Measurements from ENCODE around the gene TMEM213.

The TMEM213 gene

DNA sequence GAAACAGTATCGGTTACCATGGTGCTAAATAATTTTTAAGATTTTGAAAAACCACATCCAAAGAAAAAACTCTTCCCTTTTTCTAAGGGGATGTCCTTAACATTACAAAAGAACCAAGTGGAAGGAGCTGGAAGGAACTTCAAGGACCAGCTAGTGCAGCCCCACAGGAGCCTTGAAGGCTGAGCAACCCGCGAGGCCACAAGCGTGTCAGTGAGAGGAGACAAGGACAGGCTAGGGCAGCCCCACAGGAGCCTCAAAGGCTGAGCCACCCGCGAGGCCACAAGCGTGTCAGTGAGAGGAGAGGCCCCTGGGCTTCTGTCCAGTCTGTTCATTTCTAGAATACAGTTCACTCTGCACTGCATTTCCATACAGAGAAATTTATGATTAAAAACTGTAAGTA, 80.3 kb downstream of the TMEM213 start:
- no peak for DNase-seq

DNA sequence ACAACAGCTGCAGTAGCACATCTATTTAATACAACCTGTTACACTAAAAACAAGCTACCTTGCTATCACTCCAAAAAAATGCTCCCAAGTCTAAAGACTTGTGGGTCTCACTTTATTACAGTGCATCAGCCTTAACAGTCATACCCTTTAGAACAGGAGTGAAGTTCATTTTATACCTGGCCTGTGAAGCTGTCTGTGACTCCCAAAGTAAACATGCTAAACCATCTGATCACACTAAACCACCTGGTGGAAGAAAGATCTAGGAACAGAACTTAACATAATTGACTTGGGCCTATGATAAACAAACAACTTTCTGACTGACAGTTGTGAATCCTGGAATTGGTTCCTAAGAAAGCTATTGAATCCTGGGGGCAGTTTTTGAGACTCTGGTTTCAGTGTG, 81.1 kb downstream of the TMEM213 start:
- no peak for DNase-seq

DNA sequence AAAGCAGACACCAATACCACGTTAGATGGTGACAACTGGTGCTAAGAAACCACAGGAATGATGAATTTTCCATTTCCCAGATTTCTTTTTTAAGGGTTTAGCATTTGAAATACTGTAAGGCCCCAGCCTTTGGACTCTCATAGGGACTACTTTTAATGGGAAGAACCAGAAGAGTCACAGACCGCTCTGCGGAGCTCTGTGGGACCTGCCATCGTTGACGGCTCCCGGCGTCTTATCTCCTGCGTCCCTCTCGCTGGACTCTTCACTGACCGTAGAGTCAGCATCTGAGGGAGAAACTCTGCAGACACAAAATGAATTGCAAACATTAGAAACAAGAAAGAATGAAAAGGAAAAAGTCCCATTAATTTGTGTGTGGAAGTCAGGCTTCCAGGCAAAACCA, 81.6 kb downstream of the TMEM213 start:
- no peak for DNase-seq

DNA sequence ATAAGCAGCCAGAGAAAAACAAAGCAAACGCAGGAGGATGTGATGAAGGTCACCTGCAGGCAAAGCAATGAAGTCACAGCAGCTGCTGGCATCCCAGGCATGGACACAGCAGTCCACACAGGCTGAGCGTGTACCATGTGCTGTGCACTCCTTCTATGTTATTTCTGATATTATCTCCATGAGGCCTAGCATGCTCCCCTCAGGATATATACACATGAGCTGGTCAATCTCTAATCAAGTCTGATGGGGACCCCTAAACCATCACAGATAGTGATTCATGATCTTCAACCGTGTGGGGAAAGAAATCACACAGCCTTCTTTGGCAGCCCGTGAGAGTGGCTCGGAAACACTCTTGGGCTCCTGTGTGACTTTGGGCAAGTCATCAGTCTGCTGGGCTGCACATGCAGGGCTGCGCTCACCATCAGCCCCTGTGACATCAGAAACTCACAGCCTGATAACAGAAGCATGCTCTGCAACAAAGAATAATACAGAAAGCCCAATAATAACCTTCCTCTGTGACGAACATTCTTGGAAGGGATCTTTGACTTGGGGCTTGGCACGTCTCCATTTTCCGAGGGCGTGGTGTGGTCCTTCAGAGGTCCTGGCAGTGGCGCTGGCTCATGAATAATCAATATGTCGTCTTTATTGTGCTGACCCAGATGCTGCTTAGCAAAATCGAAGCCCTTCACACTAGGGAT, 83.2 kb downstream of the TMEM213 start:
- no peak for DNase-seq

DNA sequence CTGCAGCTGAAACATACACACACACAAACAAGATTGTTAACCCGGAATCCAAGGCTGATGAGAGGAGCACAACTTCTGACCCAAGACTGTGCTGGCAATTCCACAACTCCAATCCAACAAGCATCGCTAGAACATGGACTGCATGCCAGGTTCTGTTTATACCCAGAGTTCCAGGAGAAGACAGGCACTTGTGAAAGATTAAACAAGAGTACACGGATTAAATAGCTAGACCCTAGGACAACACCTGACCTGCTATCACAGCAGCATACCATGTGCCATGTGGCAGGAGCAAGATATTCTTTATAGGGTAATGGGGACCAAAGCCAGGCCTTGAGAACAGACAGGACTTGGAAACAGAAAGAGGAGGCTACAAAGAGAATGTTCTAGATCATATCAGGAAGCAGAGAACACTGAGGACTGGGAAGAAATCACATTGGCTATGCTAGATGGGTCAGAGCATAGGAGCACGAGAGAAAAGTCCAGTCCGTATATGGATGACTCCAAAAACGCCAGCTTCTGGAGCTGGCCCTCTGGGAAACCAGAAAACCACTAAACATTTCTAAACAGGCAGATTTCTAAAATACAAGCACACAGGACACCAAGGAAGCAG, 83.9 kb downstream of the TMEM213 start:
- DNase-seq = no peak

DNA sequence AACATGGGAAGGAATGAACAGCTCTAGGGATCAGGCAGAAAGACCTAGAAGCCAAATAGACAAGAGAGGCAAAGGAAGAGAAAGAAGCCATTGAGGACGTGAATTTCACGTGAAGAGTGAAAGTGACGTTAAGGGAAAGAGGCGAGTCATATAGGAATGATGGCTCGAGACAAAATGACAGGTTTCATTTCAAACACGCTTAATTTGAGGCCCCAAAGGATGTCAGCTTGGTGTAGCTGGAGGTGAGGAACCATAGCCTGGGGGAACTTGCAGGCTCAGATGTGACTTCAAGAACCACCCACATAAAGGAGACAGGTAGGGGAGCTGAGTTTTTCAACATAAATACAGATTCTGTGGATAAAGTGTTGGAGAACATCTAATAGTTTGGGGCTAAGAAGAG, 84.5 kb downstream of the TMEM213 start:
- no peak for DNase-seq

DNA sequence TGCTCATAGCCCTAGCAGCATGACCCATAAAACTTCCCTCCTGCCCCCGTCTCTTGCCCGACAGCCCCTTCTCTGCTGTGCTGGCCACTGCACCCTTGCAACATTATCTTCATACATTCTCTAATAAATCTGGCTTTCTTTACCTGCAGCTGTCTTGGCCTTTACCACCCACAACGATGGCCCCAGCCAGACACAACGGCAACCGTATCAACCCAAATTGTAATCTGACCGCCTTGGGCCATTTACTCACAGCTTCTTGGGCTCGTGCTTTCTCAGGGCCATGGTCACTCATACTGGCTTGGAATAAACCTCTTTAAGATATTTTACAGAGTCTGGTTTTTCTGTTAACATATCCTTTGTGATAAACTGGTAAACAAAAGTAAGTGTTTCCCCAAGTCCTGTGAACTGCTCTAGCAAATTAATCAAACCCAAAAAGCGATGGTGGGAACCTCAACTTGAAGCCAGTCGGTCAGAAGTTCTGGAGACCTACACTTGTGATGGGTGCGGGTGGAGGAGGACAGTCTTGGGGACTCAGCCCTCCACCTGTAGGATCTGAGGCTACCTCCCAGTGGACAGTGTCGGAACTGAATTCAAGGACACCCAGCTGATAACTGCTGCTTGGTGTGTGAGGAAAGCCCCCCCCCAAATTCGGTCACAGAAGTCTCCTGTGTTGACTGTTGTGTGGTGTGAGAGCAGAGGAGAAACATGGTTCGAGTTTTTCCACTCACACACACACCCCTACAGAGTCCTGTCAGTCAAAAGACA, 87.8 kb downstream of the TMEM213 start:
- no peak for DNase-seq

DNA sequence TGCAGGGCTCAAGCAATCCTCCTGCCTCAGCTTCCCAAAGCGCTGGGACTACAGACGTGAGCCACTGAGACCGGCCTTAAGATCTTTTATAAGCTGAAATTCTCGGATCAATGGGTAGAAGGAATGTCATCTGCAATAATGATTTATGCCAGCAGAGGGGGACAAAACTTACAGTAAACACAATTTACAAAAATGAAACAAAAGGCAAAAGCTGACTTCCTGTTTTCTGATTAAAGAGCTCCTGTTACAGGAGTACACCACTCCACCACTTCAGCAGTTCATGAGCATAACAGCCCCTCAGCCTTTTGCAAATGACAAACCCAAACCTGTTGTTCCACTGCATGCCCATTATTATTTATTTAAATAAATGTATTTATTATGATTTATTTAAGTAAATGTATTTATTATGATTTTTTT, 88.7 kb downstream of the TMEM213 start:
- DNase-seq = peak; percentile 76

DNA sequence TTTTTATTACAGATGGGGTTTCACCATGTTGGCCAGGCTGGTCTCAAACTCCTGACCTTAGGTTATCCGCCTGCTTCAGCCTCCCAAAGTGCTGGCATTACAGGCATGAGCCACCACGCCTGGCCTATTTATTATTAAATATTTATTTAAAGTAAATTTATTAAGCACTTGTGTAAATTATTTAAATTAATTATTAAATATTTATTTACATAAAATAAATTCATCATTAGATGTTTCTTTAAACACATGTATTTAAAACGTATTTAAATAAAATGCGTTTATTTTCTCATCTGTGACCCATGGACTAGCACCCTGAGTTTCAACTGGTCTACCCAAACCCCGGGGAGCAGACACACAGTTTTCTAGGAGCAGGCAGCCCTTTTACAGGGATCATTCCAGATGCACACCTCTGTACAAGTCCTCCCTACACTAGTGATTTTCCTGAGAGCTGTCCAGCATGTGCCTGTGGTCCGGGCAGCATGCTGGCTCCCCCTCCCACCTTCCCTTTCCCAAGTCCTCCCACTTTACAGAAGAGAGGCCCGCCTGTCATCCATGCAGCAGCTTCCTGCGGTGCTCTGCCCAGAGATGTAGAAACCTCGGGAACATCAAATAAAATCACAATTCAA, 89.4 kb downstream of the TMEM213 start:
- no peak for DNase-seq
